Panc1 (cell line): ENCODE results near the gene HMGCS1. TPM values are rescaled to one million over a fixed set of nuclear protein-coding genes. Genes with fewer than 3 reads are reported as not detected.

Experiments used
- ATAC-seq: fragments of 200-7000 bp; cut with Tn5 transposase; 2 replicates; pipeline ENCODE4 v1.9.1; 2020; ENCODE audit warnings: mild to moderate bottlenecking, moderate library complexity
- BruUV-seq: library from RNA; stranded (reverse); fragments of 400-500 nt; replicated peaks from 2 replicates; lab custom pipeline; 2021; lab: Mats Ljungman, UMichigan
- CTCF ChIA-PET: fragments of 300-600 bp; sonication (Branson Sonifier 250); formaldehyde crosslinking; loops from one replicate; lab custom pipeline; 2022; ENCODE audit warnings: antibody characterized with exemption; lab: Charles Lee
- POLR2A ChIA-PET: fragments of 300-600 bp; sonication (Branson Sonifier 250); formaldehyde crosslinking; loops from one replicate; lab custom pipeline; 2022; ENCODE audit warnings: antibody characterized with exemption; lab: Charles Lee
- DNase-seq: peaks from one replicate; pipeline ENCODE4 v3.0.0-alpha.2; 2010; ENCODE audit warnings: low read depth, low spot score
- H3K27ac ChIP-seq: 2 replicates; pipeline ENCODE4 v1.5.1; 2011; ENCODE audit warnings: mild to moderate bottlenecking, low read length, inconsistent platforms
- H3K27me3 ChIP-seq: fragments of 200-500 bp; sonication (Bioruptor generic); 2 replicates; pipeline ENCODE4 v1.6.0; 2014; ENCODE audit warnings: low read length, inconsistent platforms; ENCODE audit not compliant: control insufficient read depth, insufficient read depth
- H3K36me3 ChIP-seq: fragments of 200-500 bp; sonication (Bioruptor generic); 2 replicates; pipeline ENCODE4 v1.5.1; 2014; ENCODE audit warnings: inconsistent platforms, mild to moderate bottlenecking, low read length, moderate library complexity; ENCODE audit not compliant: control insufficient read depth, insufficient read depth
- H3K4me1 ChIP-seq: 2 replicates; pipeline ENCODE4 v1.5.1; 2011; ENCODE audit warnings: inconsistent platforms, mild to moderate bottlenecking, low read length, moderate library complexity; ENCODE audit not compliant: control insufficient read depth, insufficient read depth
- H3K4me3 ChIP-seq, 2 experiments: 2 replicates each; pipeline ENCODE4 v1.5.1; 2011 to 2012; ENCODE audit warnings: low read depth in 2 of 2, low read length in 2 of 2, mild to moderate bottlenecking in 2 of 2, inconsistent platforms in 1 of 2, moderate library complexity in 1 of 2
- H3K9me3 ChIP-seq: fragments of 200-500 bp; sonication (Bioruptor generic); 2 replicates; pipeline ENCODE4 v1.5.1; 2014; ENCODE audit warnings: low read depth, mild to moderate bottlenecking, inconsistent platforms, low read length, moderate library complexity; ENCODE audit not compliant: control insufficient read depth, insufficient read depth
- POLR2AphosphoS5 ChIP-seq: IDR thresholded peaks from 2 replicates; pipeline ENCODE4 v1.6.1; 2012; ENCODE audit warnings: mild to moderate bottlenecking, low read depth, low read length, moderate library complexity
- SIN3A ChIP-seq: IDR thresholded peaks from 2 replicates; pipeline ENCODE4 v1.6.1; 2012; ENCODE audit warnings: low read depth, mild to moderate bottlenecking, low read length, moderate library complexity, borderline replicate concordance; ENCODE audit not compliant: insufficient read depth
- TCF7L2 ChIP-seq: IDR thresholded peaks from 2 replicates; pipeline ENCODE4 v1.6.1; 2011; ENCODE audit warnings: mild to moderate bottlenecking, low read depth, low read length, inconsistent platforms
- in situ Hi-C: cut with HindIII; loops from 2 replicates; pipeline ENCODE4 v1.10.0; 2016; ENCODE audit warnings: low sequenced_read_pairs, low pct_unique_long_range_greater_than_20kb
- intact Hi-C: fragments of 100-400 bp; cut with micrococcal nuclease; formaldehyde crosslinking; loops from one replicate; pipeline ENCODE4 v1.10.0; 2022; ENCODE audit not compliant: unreplicated experiment
- total RNA-seq: library from RNA; stranded (reverse); gene quantifications from one replicate; pipeline ENCODE4 v1.2.1, GENCODE V29; 2021; ENCODE audit not compliant: unreplicated experiment
- TF ChIP-seq, protein P1 (sequence below): fragments of 450-650 bp; IDR thresholded peaks from 2 replicates; pipeline ENCODE4 v1.5.1; 2017; ENCODE audit warnings: mild to moderate bottlenecking
- TF ChIP-seq, protein P2 (sequence below), 2 experiments: IDR thresholded peaks; 2 replicates each; pipeline ENCODE4 v1.6.1; 2011 to 2012; ENCODE audit warnings: low read depth in 2 of 2, control low read depth in 1 of 2, low read length in 1 of 2, mild to moderate bottlenecking in 1 of 2, moderate library complexity in 1 of 2; ENCODE audit not compliant: insufficient read depth in 1 of 2

Gene HMGCS1
- total RNA-seq, 1 experiment from 2014 or later: 66.1 TPM

DNA sequence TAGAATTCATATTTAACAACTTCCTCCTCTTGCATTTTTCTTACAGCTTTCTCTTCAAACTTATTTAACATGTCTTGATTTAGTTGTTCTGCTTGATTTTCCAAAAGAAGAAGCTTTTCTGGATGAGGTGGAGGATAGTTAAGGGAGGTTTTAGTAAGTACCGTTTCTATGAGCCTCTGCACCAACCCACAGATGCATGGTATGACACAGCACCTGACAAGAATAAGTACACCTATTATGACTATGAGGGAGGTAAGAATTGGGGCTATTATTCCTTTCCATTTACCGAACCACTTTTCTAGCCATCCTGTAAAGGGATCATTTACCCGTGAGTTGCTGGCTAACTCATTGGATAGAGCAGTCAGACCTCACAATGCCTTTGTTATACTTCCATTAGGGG, 2.5 kb upstream of the HMGCS1 start:
- no peak for ATAC-seq
- Histone ChIP-seq H3K9me3 (no peaks in the 10 kb centered on the region), H3K36me3 (peaks cover 3% of the 10 kb centered on the region; the same call in 1 of the 2 replicates), H3K27me3 (no peaks in the 10 kb centered on the region), H3K4me1 (peaks cover 14% of the 10 kb centered on the region), H3K27ac (no peak overlapping the region), H3K4me3 (no peak overlapping the region)
- BruUV-seq: no TSS peak
- TF ChIP-seq POLR2AphosphoS5: no peak
- TF ChIP-seq, protein P1, sequence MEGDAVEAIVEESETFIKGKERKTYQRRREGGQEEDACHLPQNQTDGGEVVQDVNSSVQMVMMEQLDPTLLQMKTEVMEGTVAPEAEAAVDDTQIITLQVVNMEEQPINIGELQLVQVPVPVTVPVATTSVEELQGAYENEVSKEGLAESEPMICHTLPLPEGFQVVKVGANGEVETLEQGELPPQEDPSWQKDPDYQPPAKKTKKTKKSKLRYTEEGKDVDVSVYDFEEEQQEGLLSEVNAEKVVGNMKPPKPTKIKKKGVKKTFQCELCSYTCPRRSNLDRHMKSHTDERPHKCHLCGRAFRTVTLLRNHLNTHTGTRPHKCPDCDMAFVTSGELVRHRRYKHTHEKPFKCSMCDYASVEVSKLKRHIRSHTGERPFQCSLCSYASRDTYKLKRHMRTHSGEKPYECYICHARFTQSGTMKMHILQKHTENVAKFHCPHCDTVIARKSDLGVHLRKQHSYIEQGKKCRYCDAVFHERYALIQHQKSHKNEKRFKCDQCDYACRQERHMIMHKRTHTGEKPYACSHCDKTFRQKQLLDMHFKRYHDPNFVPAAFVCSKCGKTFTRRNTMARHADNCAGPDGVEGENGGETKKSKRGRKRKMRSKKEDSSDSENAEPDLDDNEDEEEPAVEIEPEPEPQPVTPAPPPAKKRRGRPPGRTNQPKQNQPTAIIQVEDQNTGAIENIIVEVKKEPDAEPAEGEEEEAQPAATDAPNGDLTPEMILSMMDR: no peak
- TF ChIP-seq SIN3A: no peak
- no peak for TF ChIP-seq TCF7L2
- intact Hi-C loops (no loop called here), in situ Hi-C loops (no loop called here)
- ChIA-PET POLR2A (no interaction called here), CTCF (no interaction called here)
- DNase-seq: no peak

DNA sequence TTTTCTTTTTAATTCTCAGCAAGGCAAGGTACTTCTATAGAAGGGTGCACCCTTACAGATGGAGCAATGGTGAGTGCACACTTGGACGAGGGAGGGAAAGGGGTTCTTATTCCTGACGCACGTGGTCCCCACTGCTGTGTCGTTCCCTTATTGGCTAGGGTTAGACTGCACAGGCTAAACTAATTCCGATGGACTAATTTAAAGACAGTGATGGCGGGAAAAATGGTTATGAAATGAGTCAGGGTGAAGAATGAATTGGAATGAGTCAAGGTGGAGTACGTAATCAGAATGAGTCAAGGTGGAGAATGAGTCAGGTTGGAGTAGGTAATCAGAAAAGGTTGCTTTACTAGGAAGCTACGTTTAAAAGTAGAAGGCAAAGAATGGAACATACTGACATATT, 2.1 kb upstream of the HMGCS1 start:
- BruUV-seq: no TSS peak
- H3K36me3 ChIP-seq: peaks cover 3% of the 10 kb centered on the region; the same call in 1 of the 2 replicates
- no peak overlapping the region for H3K4me3 ChIP-seq
- peak; percentile 79 for DNase-seq
- ChIA-PET CTCF (no interaction called here), POLR2A (no interaction called here)
- no peaks in the 10 kb centered on the region for H3K9me3 ChIP-seq
- no peak for ATAC-seq
- peaks cover 14% of the 10 kb centered on the region for H3K4me1 ChIP-seq
- H3K27ac ChIP-seq: peak overlapping the region; percentile 98; the same call in 1 of the 2 replicates
- TF ChIP-seq POLR2AphosphoS5 (no peak), TCF7L2 (no peak), SIN3A (no peak)
- TF ChIP-seq, protein P1: no peak
- TF ChIP-seq, protein P2, sequence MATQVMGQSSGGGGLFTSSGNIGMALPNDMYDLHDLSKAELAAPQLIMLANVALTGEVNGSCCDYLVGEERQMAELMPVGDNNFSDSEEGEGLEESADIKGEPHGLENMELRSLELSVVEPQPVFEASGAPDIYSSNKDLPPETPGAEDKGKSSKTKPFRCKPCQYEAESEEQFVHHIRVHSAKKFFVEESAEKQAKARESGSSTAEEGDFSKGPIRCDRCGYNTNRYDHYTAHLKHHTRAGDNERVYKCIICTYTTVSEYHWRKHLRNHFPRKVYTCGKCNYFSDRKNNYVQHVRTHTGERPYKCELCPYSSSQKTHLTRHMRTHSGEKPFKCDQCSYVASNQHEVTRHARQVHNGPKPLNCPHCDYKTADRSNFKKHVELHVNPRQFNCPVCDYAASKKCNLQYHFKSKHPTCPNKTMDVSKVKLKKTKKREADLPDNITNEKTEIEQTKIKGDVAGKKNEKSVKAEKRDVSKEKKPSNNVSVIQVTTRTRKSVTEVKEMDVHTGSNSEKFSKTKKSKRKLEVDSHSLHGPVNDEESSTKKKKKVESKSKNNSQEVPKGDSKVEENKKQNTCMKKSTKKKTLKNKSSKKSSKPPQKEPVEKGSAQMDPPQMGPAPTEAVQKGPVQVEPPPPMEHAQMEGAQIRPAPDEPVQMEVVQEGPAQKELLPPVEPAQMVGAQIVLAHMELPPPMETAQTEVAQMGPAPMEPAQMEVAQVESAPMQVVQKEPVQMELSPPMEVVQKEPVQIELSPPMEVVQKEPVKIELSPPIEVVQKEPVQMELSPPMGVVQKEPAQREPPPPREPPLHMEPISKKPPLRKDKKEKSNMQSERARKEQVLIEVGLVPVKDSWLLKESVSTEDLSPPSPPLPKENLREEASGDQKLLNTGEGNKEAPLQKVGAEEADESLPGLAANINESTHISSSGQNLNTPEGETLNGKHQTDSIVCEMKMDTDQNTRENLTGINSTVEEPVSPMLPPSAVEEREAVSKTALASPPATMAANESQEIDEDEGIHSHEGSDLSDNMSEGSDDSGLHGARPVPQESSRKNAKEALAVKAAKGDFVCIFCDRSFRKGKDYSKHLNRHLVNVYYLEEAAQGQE (IDR thresholded peaks at IDR 0.05; ENCODE audit: insufficient read depth in 1 of 2, low read depth in 2 of 2, low read length in 1 of 2): no peak
- intact Hi-C loops: no loop called here
- no peaks in the 10 kb centered on the region for H3K27me3 ChIP-seq
- in situ Hi-C loops: no loop called here
